HG03575 (cell line): ENCODE data around the gene MYO3A.

Experiments
- ATAC-seq: cut with Tn5 transposase; IDR thresholded peaks from one replicate; pipeline ENCODE4 v1.9.1; 2021; ENCODE audit not compliant: unreplicated experiment, insufficient number of reproducible peaks, low FRiP score; ENCODE audit errors: extremely low read depth

Gene MYO3A

GRCh38 chr10:25933653-25934608 lies at the start of gene MYO3A:
TSS of gene MYO3A (plus strand) at chr10:25934229. CDS start at chr10:25952111, 17,882 bp downstream.
- no peak for ATAC-seq

GRCh38 chr10:25888627-25889026 lies 45.4 kb upstream of the MYO3A start:
- ATAC-seq = no peak

- no peak for ATAC-seq
Observed at GRCh38 chr10:25890995-25891394, 43.0 kb upstream of the MYO3A start.

- ATAC-seq = no peak
Observed at GRCh38 chr10:25895856-25896255, 38.2 kb upstream of the MYO3A start.

DNA sequence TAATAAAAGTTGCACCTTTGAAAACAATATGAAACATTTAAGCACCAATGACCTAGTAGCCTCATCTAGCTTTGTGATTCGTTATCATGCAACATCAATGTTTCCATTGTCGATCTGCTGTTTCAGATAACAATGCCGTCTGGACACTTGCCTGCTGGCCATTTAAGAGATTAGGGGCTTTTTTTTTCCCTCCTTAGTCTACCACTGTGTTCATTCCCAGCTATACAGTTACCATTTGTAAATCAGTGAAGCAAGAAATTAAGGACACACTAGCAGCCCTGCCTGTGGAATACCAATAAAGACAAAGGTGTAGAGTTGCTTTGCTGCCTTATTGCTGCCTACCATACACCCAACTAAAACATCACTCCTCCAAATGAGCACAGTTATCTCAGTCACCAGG lies 37.6 kb upstream of the MYO3A start:
- no peak for ATAC-seq

DNA sequence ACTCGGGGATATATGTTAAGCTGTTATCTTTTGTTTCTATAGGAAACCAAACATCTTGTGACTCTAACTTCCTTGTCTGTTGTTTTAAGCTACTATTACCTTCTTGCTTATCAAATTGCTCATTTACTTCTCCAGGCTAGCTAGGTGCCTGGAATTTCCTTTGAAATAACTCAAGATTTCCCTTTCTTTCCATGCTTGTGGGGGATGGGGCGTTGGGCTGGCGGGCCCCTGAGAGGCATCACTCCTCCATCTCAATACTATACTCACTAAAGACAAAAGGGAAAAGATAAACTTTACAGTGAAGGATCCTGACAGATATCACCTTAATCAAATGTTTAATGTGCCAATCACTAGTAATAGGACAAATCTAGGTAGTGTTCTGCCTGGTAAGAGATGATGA lies 34.7 kb upstream of the MYO3A start:
- no peak for ATAC-seq

GRCh38 chr10:25901199-25901598 lies 32.8 kb upstream of the MYO3A start:
- no peak for ATAC-seq

DNA sequence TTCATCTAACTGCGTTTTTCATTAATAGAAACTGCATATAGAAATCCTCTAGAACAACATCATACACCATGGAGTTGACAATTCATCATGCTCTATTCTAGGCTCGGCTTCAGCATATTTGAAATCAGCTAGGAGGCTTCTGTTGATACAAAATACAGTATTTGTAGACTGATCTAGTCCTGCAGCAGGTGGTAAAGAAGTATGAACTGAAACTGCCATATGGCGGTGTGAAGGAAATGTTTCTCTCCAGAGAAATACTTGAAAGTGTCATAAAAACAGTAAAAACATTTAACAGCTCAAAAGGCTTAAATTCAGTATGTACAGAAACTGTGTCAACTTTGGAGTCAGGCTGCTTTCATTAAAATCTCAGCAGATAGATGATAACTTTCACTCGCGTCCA lies 32.0 kb upstream of the MYO3A start:
- ATAC-seq = no peak

- no peak for ATAC-seq
Observed at GRCh38 chr10:25907261-25907660, 26.8 kb upstream of the MYO3A start.

DNA sequence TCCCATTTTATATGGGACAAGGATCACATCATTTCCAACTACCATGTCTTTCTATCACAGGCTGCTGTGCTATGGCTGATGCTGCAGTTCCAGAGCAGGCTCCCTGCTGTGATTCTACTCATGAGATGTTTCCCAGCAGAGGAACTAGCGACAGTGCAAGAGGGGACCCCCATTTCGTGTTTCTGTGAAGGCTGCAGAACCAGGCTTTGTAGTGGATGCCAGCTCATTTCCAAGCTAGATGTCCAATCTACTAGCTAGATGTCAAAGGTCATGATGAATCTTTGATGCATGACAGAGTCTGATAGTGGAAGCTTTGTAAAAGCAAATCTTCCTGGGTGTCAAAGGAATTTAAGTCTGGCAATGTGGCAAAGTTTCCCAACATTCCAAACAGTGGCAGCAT lies 21.2 kb upstream of the MYO3A start:
- no peak for ATAC-seq

DNA sequence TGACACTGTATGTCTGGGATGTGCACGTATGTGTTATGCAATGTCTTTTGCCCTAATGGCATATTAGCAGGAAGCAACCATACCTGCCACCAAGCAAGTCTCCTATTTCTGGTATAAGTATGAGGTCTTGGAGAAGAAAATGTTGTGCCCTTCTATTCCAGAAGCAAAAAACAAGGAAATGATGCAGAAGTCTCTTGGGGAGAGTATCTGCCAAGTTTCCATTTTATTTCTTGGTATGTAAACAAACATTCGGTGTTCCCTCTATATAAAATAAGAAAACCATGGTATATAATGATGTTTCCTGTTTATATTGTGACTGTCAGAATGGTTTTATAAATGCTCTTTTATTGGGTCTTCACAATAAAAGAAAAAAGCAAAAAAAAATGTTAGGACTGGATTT lies 19.3 kb upstream of the MYO3A start:
- ATAC-seq = no peak

DNA sequence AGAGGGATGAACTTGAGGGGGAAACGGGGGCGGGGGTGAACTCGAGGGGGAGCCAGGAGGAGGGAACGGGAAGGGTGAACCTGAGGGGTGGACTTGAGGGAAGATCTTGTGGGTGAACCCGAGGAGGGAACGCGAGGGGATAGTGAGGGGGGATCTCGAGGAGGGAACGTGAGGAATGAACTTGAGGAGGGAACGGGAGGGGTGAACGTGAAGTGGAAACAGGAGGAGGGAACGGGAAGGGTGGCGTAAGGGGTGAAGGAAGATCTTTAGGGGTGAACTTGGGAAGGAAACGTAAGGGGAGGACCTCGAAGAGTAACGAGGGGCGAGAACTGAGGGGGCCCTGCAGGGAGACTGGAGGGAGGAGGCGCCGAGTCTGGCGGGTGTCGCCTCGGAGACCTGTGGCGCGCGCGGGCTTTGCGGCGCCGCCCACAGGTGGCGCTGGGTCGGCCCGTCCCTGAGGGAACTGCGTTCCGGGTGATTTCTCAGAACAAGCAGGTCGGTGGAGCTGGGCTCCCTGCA lies 651 bp downstream of the MYO3A start:
- no peak for ATAC-seq

GRCh38 chr10:25938405-25938804 lies 4.4 kb downstream of the MYO3A start:
- no peak for ATAC-seq

GRCh38 chr10:25944771-25945170 lies 10.7 kb downstream of the MYO3A start:
- ATAC-seq = no peak

DNA sequence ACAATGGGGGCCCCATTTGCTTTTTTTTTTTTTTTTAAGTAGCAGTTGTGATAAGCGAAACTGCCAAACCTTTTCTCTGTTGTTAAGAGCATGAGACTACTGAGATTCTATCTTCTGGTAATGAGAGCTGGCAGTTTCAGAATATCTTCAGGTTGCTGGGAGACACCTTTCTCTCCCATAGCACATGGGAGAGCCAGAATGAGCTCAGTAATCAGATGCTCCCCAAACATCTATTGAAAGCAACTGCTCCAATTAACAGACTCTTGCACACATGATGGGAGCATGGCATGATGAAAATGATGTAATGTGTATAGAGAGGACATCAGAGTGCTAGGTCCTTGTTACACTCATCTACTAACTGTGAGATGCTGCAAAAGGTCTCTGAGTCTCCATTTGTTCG lies 18.8 kb downstream of the MYO3A start:
- ATAC-seq = peak; percentile 58

GRCh38 chr10:25954851-25955250 lies 20.8 kb downstream of the MYO3A start:
- ATAC-seq = no peak

- no peak for ATAC-seq
Observed at GRCh38 chr10:25959540-25960232, 25.7 kb downstream of the MYO3A start.

DNA sequence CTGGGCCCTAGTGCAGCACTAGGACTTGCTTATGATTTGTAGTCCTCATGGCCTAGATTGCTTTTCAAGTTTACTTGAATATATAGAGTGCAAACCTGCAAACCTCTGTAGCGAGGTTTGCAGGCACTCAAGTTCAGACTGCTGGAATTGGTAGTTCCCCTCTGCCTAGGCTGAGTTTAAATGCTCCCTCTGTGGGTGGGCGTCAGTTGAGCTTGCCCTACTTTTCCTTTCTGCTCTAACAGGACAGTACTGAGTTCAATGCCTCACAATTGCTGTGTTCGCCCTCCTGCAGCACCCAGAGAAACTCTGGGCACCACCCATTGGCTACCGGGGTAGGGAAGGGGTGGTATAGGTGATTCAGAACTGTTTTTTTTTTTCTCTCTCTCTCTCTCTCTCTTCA lies 31.6 kb downstream of the MYO3A start:
- ATAC-seq = no peak

- ATAC-seq = no peak
Observed at GRCh38 chr10:25966844-25967243, 32.8 kb downstream of the MYO3A start.

DNA sequence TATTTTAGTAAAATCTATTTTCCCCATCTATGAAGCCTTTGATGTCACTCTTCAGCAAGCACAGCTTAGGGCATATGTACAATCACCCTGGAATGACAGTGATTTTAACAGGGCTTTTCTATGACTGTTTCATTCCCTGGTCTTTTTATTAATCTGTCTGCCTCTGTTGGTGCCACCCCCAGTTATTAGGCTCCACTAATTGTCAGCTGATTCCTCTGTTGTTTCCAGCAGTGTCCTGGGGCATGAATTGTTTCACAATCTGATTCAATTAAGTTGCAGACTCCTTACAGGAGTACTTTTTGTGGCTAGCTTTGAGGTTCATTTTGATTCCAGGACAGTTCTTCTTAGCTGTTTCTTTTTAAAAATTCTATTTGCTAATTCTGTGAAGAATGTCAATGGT lies 38.6 kb downstream of the MYO3A start:
- no peak for ATAC-seq
